HG02588 (cell line): ENCODE data around the gene RAB11FIP5.
"Not testable (repeated sequence)": the region's sequence is repeated elsewhere in the genome, so short reads cannot be mapped to it uniquely, and the experiment has no call there.

ENCODE experiments used
- ATAC-seq: cut with Tn5 transposase; IDR thresholded peaks from one replicate; pipeline ENCODE4 v1.9.1; 2021; ENCODE audit warnings: mild to moderate bottlenecking, moderate library complexity; ENCODE audit not compliant: unreplicated experiment

The RAB11FIP5 gene

DNA sequence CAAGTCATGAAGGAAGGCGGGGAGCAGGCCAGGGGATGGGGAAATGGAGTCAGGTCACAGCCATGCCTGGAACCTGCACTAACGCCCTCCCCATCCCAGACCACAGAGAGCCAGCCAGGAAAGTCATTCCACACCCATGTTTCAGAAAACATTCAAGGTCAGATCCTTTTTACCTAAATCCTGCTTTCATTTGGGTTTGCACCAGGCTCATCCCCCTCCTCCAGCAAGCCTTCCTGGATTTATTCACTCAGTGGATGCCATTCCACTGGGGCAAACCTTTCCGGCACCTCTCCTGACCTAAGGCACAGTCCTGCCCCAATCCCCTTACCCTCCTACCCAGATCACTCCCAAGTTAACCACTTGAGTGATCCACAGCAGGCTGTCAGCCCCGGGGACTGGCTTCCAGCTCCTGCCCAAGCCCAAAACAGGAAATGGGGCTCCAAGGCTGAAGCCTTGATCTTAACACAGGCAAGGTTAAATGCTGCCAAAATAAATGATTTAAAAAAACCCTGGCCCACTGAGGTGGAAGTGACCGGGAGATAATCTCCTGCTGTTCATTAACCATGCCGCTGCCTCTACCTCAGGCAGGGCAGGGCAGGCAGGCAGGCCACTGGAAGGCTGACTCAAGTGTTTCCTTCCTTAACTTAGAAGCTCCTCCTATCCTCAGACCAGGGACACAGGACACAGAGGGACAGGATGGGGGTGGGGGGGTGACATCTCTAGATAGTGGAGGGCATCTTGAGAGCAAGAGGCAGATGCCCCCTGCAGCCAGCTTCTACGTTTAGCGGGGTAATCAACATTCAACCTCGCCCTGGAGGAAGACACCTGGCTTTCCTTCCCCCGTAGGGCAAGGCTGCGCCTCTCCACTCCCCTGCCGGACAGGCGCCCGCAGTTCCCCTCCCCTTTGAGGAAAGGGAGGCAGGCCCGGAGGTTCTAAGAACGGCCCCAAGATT, 1.4 kb downstream of the RAB11FIP5 start:
- no peak for ATAC-seq

DNA sequence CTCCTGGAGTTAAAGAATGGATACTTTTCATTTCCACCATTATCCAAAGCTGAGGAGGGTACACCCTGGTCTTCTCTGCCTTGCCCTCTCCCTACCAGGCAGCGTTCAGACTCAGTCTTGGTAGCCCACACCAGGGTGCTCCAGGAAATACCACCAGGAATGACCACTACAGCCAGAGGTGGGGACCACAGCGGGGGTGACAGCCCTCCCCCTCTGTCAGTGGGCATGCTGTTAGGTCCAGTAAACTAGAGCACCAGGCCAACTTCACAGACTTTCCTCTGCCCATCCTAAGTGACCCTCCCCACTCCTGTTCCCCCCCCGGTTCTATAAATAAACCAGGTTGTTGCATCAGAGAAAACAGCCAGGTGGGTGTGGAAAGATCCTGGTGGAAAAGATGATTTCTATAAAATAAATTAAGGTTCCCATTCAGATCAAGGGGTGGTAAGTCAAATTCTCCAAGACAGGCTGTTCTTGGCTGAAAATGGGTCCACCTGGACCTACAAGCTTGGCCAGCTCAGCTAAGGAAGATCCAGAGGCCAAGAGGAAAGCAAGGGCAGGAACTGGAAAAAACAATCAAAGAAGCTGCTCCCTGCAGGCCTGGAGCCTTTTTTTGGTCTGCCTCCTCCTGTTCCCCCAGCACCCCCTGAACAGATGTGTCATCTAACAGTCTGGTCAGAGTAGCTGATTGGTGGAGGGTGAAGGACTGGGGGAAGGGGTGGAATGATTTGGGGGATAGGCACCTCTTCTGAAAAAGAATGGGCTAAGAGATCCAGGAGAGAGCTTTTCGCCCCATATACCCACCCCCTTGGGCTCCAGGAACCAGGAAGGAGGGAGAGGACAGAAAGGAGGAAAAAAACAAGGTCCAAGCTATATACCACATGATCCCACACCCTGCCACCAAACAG, 2.3 kb downstream of the RAB11FIP5 start:
- ATAC-seq, result no peak

DNA sequence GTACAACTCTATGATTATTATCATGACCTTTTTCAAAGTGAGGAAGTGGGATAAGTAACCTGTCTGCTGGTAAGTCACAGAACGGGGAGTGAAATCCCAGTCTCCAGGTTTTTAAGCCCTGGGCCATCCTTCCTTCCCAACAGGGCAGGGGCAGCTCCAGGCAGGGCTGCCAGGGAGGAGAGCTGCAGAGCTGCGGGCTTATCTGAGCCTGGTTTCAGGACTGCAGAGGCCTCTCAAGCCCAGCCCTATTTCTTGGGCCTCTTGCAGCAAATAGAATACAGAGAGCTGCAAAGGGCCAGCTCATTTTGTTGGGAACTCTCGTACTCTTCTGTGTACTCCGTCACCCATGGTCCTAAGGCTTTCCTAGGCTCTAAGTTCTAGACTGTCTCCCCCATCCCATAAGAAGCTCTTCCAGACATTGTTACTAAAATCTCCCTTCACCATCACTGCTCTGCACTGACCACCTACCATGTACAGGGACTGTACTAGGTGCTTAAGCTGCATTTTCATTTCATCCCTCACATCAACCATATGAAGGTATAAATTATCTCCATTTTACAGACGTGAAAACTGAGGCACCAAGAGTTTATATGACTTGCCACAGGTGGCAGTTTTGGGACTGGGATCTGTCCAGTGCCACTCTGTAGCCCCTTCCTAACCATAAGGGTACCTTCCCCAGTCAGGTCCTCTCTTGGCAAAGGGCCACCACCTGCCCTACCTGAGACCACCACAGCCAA, 3.1 kb downstream of the RAB11FIP5 start:
- no peak for ATAC-seq

DNA sequence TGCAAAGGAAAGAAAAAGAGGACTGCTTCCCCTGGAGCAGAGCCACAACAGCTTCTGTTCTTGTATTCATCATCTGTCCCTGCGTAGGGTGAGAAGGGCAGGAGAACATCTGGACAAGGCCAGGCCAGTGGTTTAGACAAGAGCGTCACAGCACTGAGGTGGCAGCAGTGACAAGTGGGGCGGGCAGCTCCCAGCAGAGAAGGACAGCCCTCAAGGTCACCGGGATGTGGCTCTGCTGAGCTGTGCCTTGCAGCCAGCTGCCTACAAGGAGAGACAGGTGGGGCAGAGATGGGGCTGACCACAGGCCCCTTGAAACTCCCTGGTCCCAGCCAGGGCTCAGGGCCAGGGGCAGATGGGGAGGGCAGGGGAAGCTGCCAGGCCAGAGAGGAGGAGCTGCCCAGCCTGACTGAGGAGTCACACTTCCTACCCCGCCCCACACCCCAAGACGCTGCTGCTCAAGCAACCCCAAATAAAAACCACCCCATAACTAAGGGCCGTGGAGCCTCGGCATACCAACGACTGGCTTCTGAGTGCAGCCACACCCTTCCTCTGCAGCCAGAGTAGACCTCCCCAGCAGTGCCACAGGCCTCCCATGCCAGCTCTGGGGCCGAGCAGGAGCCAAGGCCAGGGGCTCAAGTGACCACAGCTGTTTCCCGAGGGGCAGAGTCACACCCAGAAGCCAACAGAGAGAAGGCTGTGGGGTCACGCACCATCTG, 5.4 kb downstream of the RAB11FIP5 start:
- no peak for ATAC-seq

DNA sequence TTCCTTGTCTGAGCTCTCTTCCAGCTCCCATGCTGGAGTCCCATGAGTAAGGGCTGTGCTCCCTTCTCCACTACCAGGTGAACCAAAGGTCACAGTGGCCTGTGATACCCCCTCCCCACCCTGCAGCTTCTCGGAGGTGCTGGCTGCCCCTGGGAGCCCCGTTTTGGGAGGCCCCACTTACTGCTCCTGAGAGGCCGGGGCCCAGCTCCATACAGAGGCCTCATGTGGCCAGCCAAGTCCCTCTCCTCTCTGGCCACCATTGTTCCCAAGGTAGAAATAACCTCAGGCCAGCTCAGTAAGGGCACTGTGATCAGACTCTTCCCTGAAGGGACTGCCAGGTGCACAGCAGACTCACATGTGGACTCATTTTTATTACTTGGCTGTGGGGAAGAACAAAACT, 6.0 kb downstream of the RAB11FIP5 start:
- no peak for ATAC-seq

DNA sequence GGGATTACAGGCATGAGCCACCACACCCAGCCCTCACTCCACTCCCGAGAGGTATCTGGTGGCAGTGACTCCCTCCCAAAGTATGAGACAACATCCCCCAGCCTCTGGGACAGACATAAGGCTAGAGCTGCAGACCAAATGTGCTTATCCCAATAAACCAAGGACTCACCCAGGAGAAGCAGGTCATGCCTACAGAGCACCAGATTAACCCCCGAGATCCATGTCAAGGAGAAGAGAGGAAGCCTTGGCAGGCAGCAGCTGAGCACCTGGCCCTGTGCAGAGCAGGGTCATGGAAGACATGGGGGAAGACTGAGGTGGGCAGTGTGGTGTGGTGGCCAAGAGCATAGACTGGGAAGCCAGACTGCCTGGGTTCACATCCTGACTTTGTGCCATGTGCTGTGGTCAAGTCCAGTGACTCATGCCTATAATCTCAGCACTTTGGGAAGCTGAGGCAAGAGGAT, 7.2 kb downstream of the RAB11FIP5 start:
- no peak for ATAC-seq

DNA sequence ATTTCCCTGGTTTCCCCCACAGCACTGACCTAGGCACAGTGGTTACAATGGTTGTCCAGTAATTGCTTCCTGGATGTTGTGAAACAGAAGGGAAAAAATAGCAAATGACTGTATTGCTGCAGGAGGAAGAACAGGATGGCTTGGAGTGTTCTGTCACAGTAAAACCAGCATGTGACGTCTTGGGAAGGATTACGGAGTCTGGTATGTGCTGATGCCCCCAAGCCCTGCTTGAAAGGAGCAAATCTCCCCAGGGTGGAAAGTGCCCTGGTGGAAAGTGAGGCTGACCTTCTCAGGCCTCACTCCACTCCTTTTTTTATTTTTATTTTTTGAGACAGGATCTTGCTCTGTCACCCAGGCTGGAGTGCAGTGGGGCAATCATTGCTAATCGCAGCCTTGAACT, 7.8 kb downstream of the RAB11FIP5 start:
- no peak for ATAC-seq

DNA sequence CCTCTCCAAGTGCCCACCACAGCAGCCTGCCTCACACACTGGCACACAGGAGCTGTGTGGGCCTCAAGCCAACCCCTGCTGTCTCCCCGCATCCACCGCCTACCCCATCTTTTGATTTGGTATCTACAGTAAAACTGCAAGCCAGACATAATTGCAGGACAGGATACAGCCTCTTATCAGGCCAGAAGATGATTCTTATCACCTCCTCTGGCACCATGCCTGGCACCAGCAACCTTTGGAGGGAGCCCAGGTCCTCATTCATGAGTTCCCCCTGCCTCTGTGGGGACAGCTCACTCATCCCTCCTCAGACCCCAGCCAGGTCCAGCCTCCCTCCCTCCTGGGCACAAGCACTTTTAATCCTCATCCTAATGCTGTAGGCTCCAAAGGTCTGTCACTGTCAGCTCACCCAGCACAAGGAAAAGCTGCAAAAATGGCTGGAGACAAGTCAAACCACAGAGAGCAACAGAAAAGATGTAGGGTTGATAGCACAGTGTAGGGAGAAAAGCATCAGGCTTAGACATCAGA, 9.7 kb downstream of the RAB11FIP5 start:
- no peak for ATAC-seq

DNA sequence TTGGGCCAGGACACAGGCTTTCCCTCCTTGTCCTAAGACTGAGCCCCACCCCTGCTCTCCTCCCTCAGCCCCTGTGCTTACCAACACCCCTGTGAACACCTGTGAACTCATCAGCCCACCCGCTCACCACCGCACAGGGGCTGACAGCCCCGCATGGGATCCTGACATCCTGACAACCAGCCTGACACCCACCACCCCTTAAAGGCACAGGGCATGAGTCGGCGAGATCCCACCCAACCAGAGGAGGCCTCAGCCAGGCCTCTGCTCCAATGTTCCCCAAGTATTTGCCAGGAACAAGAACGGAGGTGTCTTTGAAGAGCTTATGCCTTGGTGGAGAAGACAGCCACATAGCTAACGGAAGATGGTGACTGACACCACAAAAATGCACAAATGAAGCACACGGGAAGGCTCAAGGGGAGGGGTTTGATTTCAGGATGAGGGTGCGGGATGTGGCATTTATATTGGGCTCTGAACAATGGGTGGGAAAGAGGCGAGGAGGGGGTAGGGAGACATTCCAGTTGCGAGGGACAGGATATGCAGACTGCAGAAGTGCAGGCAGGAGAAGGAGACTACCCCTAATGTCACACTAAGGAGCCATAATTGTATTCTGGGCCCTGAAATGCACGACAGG, 11.0 kb downstream of the RAB11FIP5 start:
- ATAC-seq, result no peak

DNA sequence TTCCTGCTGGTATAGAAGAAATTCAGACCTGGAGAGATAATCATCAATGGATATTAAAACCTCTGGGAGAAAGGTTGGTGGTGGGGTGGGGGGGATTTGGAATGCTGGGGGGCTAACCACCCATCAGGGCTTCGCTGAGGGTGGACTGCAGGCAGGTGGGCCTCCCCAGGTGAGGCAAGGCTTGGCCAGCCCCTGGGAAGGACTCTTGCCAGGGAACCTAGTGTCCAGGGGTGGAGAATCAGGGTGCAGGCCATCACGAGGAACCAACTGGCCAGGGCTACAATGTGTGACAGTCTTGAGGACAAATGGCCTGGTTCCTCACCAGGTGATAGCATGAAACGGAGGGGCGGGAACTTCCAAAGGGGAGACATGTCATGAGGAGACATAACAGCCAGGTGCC, 11.8 kb downstream of the RAB11FIP5 start:
- ATAC-seq, result no peak

DNA sequence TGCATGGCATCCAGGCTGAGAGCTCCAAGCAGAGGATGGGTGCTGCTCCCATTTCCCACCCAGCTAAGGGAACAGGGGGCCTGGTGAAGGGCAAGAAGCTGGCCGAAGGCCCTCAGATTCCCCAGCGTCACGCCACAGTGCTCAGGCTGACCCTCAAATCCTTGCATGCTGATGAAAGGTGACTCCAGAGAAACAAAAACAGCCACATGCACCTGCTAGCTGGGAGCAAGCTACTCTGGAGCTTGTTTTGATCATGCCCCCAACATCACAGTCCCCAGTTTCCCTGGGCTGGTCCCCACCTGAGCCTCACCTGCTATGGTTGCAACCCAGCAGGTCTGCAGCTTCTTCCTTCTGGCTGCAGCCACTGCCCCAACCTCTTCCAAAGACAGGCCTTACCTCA, 13.3 kb downstream of the RAB11FIP5 start:
- no peak for ATAC-seq

DNA sequence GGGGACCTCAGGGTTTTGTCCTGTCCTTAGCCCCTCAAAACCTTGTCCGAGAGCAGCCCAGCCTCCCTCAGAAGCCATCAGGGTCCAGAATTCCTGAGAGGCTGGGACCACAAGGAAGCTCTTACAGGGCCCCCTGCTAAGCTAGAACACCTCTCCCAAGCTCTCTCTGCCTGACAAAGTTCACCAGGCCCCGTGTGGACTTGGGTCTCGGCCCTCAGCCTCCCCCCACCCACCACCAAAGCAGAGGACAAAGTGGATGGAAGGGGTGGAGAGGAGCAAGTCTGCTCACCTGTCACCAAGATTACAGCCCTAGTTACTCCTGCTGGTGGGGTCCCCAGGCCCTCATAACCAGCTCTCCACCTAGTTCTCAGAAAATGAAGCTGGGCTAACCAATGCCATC, 16.8 kb downstream of the RAB11FIP5 start:
- no peak for ATAC-seq

DNA sequence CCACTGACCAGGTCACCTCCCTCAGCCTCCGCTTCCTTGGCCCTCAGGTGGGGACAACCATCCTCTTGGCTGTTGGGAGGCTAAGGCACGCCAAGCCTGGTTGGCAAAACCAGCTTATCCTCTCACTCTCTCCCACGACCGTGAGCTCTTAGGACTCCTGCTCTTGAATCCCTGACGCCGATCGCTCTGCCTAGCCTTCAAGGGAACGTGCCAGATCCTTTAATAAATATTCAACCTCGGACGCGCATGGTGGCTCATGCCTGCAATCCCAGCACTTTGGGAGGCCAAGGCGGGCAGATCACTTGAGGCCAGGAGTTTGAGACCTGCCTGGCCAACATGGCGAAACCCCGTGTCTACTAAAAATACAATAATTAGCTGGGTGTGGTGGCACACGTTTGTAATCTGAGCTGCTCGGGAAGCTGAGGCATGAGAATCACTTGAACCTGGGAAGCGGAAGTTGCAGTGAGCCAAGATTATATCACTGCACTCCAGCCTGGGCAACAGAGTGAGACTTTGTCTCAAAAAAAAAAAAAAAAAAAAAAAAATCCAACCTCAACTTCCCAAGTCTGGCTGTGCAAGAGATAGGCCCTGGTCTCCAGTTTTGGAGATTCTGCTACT, 19.0 kb downstream of the RAB11FIP5 start:
- ATAC-seq, result not testable (repeated sequence)

DNA sequence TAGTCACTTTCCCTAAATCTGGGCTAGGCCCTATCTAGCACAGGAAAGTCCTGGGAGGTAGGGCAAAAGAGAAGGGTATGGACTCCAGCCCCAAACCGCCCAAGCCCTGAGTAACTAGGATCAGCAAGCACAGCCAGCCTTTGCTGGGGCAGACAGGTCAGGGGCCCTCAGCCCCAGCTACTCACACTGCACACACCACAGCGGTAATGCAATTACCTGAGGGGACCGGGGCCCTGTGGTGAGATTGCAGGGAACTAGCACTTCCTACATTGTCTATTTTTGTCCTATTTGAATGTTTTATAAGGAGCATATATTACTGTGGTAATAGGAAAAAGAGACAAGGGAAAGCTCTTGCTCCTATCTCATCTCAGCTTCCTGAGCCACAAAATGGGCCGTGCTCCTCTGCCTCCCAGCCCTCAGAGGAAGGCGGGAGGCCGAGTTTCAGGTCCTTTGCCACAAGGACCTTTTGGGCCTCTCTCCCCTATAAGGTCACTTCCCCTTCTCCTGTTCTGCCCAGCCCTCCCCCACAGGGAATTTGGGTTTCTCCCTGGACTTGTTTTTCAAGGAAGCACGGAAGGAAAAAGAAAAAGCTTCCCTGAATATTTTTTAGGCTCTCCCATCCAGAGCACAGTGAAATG, 20.5 kb downstream of the RAB11FIP5 start:
- ATAC-seq, result no peak

DNA sequence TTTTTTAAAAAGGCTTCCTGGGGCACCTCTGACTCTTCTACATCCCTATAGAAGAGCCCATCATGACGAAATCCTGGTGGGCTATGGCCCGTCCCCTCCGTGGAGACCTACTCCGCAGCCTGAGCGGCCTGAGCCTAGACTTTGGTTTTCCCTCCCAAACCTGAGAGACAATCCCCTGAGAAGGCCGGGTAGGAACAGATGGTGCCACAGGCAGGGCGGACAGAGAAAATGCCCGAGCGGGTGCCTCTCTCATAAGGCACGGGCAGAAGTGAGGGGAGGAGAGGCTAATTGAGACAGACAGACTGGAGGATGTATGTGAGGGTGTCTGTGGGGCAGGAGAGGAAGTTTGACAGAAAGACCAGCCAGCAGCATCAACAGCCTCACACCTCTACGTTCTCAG, 21.1 kb downstream of the RAB11FIP5 start:
- ATAC-seq, result no peak

DNA sequence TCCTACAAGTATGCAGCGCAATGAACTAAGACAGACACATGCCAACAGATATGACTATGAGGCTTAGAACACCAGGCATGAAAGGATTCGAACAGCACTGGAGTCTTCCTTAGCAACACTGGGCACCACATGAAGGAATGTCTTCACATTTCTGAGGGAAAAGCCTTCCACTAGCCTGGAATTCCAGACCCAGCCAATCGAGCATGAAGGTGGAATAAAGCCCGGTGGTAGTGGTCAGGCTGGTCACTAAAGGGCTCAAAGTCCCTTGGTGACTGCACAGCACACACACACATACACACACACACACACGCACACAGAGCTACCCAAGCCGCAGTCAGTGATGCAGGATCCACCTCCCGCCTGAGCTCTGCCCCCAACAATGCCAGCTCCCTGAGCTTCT, 21.6 kb downstream of the RAB11FIP5 start:
- ATAC-seq, result no peak

DNA sequence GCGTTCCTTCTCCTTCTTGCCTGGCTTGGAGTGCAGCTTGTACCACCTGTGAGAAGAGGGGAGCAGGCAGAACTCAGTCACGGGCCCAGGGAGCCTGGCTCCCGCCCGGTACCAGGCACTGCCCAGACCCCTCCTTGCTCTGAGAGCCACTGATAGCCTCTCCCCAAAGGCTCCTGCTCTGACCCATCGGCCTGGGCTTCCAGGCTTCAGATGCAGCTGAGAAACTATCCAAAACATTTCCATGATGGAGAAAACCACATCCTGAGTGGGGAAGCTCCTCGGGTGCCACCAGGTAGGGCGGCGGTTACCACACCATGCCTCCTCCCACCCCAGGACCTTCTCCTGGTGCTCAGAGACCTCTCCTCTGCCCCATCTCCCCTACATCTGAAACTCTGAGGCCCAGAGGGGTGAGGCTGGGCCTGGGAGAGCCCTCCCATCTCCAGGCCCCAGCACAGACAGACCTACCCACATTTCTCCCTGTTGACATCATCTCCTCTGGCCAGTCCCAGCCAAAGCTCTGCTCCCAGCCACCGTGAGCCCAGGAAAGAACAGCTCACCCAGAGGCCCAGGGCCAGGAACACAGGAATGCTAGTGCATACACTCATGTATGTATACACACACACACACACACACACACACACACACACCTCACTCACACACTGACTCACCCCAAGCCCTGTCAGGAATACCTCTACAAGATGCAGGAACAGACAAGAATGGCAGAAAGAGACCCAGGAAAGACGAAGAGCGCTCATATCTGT, 23.3 kb downstream of the RAB11FIP5 start:
- no peak for ATAC-seq

DNA sequence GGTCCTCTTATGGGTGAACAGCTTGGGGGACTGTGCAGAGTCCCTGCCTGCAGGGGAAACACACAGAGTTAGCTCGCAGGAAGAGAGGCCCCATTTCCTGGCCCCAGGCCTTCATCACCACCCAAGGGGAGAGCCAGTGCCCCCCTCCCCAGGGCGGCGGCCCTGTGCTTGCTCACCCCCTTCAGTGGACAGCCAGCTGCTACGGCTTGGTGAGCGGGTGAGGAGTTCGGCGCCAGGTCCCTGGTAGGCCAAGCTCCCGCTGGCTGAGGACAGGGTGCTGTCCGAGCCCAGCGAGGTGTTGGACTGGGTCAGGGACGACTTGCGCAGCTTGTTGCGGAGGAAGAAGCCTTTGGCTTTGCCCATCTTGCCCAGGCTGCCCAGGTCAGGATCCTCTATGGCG, 24.0 kb downstream of the RAB11FIP5 start:
- ATAC-seq, result no peak
